Fibroblast of skin of back (primary cell): Measurements from ENCODE around the gene BTBD16.

Experiments used
- DNase-seq: peaks from one replicate; pipeline ENCODE4 v3.0.0-alpha.2; 2013

BTBD16 gene

GRCh38 chr10:122248356-122249302 is 22.5 kb upstream of the BTBD16 start:
- no peak for DNase-seq

DNA sequence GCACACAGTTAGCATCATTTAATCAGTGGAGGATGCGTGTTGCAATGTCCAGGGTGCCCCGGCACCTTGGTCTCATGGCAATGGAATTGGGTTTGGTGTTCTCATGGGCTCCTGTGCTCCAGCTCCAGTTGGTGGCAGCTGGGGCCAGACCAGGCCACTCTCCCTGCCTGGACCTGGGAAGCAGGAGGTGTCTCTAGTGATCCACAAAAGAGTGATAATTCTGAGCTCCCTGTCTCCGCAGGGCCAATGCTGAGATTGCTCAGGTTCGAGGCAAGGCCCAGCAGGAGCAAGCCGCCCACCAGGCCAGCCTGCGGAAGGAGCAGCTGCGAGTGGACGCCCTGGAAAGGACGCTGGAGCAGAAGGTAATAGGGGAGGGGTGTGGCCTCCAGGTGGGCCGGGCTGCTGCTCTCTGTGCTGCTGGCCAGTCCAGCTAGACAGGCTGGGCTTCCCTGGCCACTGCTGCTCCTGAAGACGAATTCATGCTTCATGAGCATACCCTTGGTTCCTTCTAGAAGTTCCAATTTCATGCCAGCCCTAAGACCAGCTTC is 21.7 kb upstream of the BTBD16 start:
- DNase-seq: no peak

- DNase-seq: no peak
These were observed 20.9 kb upstream of the BTBD16 start for GRCh38 chr10:122249991-122250750.

DNA sequence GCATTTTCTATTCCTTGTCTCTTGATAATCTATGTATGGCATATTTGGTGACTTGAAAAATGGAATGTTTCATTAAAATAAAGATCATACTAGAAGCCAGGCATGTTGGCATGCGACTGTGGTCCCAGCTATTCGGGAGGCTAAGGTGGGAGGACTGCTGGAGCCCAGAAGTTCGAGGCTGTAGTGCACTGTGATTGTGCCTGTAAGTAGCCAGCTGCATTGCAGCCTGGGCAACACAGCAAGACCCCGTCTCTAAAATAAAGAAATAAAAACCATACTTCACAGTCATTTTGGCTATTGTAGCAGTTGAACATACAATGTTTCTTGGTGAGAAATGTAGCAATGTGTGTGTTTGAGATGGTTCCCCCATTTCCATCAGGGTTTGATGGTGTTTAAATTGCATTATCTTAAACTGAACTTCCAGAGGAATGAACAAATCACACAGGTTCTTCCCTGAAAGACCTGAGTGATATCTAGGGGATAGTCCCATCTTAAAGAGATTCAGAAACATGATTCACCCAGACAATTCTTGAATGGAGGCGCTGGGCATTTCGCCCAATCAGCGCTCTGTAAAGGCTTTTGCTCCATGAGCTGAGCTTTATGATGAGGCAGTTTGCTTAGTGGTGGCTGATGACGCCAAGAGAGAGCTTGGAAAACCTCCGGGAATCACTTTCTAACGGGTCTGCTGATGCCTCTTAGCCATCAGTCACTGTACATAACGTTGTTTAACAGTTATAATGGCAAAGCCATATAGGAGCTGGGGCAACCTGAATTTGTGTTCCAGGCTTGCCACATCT is 19.4 kb upstream of the BTBD16 start:
- no peak for DNase-seq

DNA sequence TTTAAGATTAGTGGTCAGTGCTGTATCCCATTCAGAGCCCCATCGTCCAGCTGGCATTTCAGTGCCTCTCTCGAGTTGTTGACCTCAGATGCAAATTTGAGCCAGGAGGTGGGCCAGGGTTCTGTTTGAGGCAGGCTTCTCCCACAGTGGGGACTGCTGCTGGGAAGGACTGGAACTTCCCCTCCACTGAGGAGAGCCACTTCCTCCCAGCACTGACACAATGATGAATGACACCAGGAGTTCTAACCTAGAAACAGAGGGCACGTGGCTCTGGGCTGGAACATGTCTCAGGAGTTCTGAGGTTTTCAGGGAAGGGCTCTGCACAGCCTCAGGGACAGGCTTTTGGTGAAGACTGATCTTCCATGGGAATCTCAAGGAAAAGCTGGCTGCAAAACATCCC is 18.3 kb upstream of the BTBD16 start:
- DNase-seq: no peak

- no peak for DNase-seq
These were observed 17.5 kb upstream of the BTBD16 start for GRCh38 chr10:122253605-122254004.

DNA sequence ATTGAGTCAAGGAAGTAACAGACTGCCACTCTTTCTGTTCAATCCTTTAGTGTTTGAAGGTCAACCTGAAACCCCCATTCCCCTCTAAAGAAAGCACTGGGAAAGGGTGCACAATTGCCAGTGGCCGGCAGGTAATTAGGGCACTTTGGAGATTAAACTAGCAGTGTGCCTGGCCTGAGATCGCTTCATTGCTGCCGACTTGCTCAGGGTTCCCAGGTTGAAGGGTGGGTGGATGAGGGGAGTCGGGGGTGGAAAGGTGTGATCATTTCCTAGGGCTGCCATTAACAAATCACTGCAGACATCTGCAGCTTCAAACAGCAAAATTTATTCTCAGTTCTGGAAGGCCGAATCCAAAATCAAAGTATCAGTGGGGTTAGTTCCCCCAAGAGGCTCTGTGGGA is 16.3 kb upstream of the BTBD16 start:
- no peak for DNase-seq

- no peak for DNase-seq
These were observed 15.4 kb upstream of the BTBD16 start for GRCh38 chr10:122255509-122256301.

DNA sequence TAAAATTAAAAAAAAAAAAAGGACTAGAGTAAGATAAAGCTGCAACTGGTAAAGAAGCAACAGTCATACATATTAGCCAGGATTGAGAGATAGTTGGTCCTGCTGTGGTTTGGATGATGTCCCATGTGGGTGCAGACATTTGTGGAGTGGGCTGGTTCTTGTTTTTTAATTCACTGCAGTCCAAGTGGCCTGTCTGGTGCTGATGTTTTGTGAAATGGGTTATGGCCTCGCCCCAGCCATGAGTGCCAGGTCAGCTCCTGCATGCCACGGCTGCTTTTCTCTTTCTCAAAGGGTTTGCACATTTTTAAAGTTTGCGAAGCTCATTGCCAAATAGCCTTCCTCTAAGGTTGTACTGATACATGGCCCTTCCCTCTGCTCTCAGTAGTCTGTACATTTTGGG is 14.1 kb upstream of the BTBD16 start:
- no peak for DNase-seq

DNA sequence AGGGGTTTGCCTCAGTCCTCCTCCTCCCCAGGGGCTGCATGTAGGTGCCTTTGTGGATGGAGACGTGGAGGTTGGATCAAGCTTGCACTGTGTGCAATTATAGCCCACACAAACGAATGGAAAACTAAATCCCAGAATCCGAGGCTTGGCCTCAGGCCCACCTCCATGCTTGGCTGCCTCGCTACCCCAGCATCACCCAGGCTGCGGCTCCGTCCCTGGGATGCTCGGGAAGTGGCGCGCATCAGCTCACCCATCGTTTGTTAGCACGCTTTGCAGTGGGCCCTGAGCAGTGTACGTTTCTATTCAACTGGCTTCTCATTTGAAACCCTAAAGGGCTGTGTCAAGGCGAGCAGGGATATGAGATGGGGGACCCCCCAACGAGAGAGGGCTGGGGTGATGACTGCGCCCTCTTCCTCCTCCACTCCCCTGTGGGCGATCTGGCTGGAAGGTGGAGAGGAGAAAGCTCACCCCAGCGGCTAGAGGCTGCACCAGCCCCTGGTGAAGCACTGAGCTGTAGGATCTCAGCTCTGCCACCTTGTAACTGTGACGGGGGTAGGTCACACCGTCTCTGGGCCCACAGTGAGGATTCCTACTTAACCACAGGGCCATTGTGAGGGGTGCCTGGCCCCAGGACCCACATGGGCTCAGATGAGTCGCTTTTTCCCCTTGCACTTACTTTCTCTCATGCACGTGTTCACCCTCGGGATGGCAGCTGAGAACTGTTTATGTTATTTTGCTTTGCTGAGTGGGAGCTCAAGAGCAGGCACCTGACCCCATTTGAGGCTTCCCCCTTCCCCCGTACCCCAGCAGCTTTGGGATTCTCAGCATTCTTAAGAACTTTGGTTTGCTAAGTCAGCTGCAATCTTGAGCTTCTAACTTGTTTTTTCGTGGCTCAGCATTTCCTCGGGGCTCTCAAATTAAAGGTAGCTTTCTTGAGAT is 12.7 kb upstream of the BTBD16 start:
- DNase-seq: peak; percentile 25

DNA sequence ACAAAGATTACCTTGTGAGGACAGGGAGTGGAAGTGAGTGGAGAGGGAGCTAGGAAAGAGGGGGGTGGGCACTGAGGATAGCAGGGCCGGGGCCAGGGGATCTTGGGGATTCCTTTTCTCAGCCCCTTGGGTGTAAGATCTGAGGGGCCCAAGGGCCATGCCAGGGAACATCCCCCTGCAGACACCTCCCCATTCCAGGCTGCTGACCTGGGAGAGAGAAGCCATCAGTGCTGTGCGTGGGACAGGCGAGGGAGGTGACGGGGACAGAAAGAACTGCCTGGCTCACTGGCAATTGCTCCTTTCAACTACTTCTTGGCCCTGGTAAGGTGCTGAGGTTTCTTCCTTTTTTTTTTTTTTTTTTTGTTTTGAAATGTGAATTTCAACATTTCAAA is 12.0 kb upstream of the BTBD16 start:
- DNase-seq: no peak

GRCh38 chr10:122261584-122261983 is 9.5 kb upstream of the BTBD16 start:
- no peak for DNase-seq

DNA sequence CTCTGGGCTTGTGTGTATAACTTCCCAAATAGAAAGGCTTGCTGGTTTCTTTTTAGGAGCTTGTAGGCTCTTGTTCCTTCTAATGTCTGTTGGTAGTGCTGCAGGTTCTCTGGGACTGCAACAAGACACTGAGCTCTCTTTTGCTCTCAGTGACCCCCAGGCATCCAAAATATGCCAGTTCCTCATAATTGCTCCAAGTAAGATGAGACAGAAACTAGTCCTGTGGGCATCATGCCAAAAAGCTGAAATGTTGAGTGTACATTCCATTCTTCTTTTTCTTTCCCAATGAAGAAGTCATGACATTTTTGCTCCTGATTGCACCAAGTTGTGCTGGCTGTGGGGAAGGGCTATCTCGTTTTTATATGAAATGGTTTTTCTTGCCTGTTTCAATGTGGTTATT is 7.1 kb upstream of the BTBD16 start:
- peak; percentile 96 for DNase-seq

- peak; percentile 38 for DNase-seq
These were observed 6.7 kb upstream of the BTBD16 start for GRCh38 chr10:122264436-122264835.

DNA sequence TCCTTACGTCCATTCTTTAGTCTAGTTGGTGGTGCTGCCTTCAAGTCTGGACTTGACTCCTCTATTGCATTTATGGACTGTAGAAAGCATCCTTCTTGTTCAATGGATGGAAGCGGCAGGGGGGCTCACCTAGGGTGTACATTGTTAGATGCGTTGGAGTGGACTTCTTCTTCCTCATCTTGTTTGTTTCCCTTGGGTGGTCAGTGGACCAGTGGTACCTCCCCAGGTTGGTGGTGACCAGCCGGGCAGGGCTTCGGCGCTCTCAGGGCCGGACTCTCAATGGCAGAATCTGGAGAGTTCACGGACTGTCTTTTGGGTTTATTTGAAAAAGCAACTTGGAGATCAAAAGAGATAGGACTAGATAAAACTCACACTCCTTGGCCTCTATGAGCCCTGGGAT is 6.2 kb upstream of the BTBD16 start:
- DNase-seq: no peak

DNA sequence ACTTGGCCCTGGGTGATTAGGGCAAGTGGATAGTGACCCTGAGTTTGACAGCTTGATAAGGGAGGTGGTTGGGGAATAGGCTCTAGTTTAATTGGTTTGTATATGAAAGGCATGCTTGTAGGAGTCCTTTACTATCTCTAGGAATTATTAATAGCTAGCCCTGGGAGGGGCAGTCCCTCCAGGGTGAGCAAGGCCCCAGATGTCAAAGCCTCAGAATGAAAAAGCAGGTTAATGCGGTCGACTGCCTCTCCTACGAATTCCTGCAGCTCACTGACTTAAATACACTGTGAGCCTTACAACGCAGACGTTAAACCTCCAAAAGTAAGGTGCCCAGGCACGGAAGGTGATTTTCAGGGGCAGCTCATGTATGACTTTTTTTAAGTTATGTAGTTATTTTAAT is 5.2 kb upstream of the BTBD16 start:
- no peak for DNase-seq

DNA sequence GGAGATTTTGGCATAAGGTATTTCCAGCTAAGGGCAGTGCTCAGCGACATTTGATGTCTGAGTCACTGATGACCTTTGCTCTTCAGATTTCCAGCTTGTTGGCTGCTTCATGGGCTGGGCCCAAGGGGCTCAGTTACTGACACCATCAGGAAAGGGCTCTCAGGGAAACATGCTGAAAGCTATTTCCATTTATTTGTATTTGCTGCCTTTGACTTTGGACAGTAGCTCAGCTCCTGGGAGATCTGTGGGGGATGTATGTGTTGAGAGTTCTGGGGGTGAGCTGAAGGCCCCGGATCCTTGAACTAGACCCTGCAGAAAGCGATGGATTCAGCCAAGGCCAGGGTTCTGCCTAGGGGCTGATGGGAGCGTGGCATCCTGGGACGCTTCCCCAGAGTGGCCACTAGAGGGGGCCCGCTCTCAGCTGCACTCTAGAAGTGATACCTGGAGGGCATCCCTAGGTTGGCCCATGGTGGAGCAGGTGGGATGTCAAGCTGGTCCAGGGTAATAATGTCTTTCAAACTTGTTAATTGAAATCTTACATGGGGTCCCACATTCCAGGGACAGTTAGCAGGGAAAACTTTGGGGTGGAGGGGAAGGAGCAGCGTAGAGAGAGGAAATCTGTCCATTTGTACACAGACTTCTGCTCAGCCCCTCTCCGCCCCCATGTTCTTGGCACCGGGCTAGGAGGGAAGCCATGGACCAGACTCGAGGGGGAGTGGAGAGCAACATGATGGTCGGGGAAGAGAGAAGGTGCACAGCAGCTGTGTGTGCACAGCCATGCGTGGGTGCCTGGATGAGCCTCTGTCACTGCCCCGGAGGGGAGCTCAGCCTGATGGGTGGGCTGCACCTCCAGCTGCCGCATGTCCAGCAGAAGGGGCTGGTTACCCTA is 3.0 kb upstream of the BTBD16 start:
- peak; percentile 33 for DNase-seq

DNA sequence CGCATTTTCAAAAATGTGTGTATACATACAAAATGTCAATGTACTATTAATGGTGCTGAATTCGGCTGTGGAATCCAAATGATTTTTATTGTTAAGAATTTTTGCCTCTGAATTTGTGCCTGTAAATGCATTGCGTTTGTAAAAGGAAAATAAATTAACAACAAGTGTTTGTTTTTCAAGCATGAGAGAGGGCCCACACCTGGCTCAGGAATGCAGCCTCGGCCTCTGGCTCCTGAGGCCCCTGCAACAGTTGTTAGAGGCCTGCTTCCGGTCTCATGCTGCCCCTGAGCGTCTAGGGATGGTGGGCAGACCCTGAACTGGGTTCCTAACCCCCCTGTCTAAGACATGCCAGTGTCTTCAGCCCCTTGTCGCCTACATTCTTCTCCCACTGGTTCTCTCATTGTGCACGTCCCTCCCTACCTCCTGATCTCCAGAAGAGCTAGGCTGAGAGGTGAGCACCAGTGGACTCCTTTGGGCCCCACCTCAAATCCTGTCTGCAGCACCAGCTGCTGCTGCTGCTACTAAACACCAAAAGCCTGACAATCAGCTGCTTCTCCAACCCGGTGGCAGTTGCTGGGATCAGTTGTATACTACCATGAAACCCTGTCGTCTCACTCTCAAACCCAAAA is 1.9 kb upstream of the BTBD16 start:
- no peak for DNase-seq

GRCh38 chr10:122273966-122274545 is 3.0 kb downstream of the BTBD16 start:
- DNase-seq: no peak
